ENCODE measurements around the gene DNAH8.

- TF ChIP-seq CTCF (IDR thresholded peaks at IDR 0.05 in 2 of 3, conservative IDR thresholded peaks at IDR 0.05 in 1 of 3; ENCODE audit: borderline replicate concordance in 1 of 3, insufficient read depth in 1 of 3, low read depth in 2 of 3, low read length in 2 of 3) (no peak), POLR2A (IDR thresholded peaks at IDR 0.05; ENCODE audit: borderline replicate concordance, extremely low read depth, insufficient read depth, insufficient read length) (no peak), ZBTB33 (IDR thresholded peaks at IDR 0.05; ENCODE audit: extremely low read depth, insufficient replicate concordance, low read length) (no peak), ZNF274 (IDR thresholded peaks at IDR 0.05; ENCODE audit: low read depth, low read length) (no peak), YY1 (IDR thresholded peaks at IDR 0.05; ENCODE audit: extremely low read depth, insufficient replicate concordance, low read depth, low read length) (no peak), RAD21 (IDR thresholded peaks at IDR 0.05; ENCODE audit: low read depth) (no peak), ELF1 (IDR thresholded peaks at IDR 0.05; ENCODE audit: borderline replicate concordance, low read depth) (no peak), EZH2 (IDR thresholded peaks at IDR 0.05) (no peak), JUND (IDR thresholded peaks at IDR 0.05) (no peak), EZH2phosphoT487 (IDR thresholded peaks at IDR 0.05; ENCODE audit: borderline replicate concordance) (no peak)
These were observed 79.6 kb downstream of the DNAH8 start for GRCh38 chr6:38794682-38795081.
